Activated T-cell treated with anti-CD3 and anti-CD28 coated beads, Interleukin-2, amount 50 U/mL, for 48 hours (primary cell): Measurements from ENCODE around the gene FTO.

Source experiments
- DNase-seq, 2 experiments: peaks; one replicate each; pipeline ENCODE4 v3.0.0-alpha.2; 2020

Gene FTO

GRCh38 chr16:53974484-53975080, 270.6 kb downstream of the FTO start:
- DNase-seq = no peak

- DNase-seq = no peak
These were observed 276.7 kb downstream of the FTO start for GRCh38 chr16:53980675-53981074.

- no peak for DNase-seq
These were observed 278.7 kb downstream of the FTO start for GRCh38 chr16:53982631-53983042.

GRCh38 chr16:53984936-53985335, 281.0 kb downstream of the FTO start:
- no peak for DNase-seq

GRCh38 chr16:53985861-53986260, 281.9 kb downstream of the FTO start:
- DNase-seq = no peak

- DNase-seq = no peak
These were observed 282.8 kb downstream of the FTO start for GRCh38 chr16:53986793-53987192.

GRCh38 chr16:53988136-53988535, 284.2 kb downstream of the FTO start:
- no peak for DNase-seq

GRCh38 chr16:53989597-53989996, 285.6 kb downstream of the FTO start:
- no peak for DNase-seq

GRCh38 chr16:53991754-53992378, 287.9 kb downstream of the FTO start:
- no peak for DNase-seq

- DNase-seq = no peak
These were observed 291.4 kb downstream of the FTO start for GRCh38 chr16:53995378-53995777.

GRCh38 chr16:53996961-53997360, 293.0 kb downstream of the FTO start:
- no peak for DNase-seq

GRCh38 chr16:53998024-53998810, 294.3 kb downstream of the FTO start:
- DNase-seq = no peak

GRCh38 chr16:53998966-53999522, 295.1 kb downstream of the FTO start:
- DNase-seq = no peak

- DNase-seq = no peak
These were observed 295.9 kb downstream of the FTO start for GRCh38 chr16:53999841-54000240.

GRCh38 chr16:54000361-54000760, 296.4 kb downstream of the FTO start:
- DNase-seq = no peak

- no peak for DNase-seq
These were observed 302.7 kb downstream of the FTO start for GRCh38 chr16:54006693-54007092.

- DNase-seq = no peak
These were observed 303.5 kb downstream of the FTO start for GRCh38 chr16:54007504-54007903.

- DNase-seq = no peak
These were observed 305.7 kb downstream of the FTO start for GRCh38 chr16:54009464-54010176.

GRCh38 chr16:54015147-54015546, 311.2 kb downstream of the FTO start:
- no peak for DNase-seq

GRCh38 chr16:54022362-54022761, 318.4 kb downstream of the FTO start:
- DNase-seq = no peak

- no peak for DNase-seq
These were observed 322.5 kb downstream of the FTO start for GRCh38 chr16:54026456-54026855.

- no peak for DNase-seq
These were observed 323.1 kb downstream of the FTO start for GRCh38 chr16:54027062-54027461.

- no peak for DNase-seq
These were observed 323.6 kb downstream of the FTO start for GRCh38 chr16:54027558-54027957.
